ENCODE results near the gene NCK2. TPM values are rescaled to one million over a fixed set of nuclear protein-coding genes. Genes with fewer than 3 reads are reported as not detected.

Gene NCK2
- total and polyA plus RNA-seq, 2 of the 4 experiments (the other 2 are of a cell fraction) = 15.8 to 22.2 TPM

DNA sequence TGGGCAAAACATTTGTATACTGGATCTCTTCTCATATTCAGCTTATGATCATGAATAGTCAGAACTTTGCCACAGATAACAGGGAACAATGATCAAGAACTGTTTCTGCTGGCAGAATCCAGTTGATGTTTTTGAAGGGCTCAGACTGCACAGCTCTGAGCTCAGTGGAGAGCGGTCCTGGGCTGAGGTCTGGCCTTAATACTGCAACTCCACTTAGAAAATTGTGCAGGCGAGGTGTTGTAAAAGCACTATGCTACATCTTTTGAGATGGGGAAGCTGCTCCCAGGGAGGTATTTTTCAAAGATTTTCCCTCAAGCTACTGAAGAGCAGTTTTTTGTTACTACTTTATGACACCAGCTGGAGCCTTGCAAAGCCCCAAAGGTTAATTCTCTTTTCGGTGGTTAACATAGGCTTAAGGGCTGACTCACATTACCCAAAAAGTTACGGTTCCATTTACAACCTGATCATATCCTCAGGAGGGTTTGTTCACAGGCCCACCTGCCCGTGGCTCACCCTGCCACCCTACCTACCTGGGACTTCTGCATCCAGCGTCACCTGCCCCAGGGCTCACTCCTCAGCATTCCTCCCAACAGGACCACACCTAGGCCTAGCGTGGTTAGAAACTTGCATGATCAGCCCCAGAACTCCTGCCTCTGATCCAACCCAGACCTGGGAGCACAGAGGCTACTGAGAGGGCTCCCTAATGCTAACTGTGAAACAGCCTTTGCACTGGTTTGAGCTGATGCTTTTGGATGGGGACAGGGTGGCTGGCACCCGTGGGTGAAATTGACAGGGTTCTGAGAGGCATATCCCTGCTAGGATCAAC, 114.4 kb downstream of the NCK2 start:
- H3K27me3 ChIP-seq (ENCODE audit: control insufficient read depth, insufficient read depth, low read length) = no peaks in the 10 kb centered on the region

More for the DNA sequence above, 114.4 kb downstream of the NCK2 start:
- 0 out of 2 replicates have a peak, but pooled peaks cover 4% of the 10 kb centered on the region for H4K20me1 ChIP-seq (ENCODE audit: insufficient read depth, low read length)
- POLR2A ChIA-PET (ENCODE audit: unreplicated experiment) = no interaction called here
- no peak overlapping the region for H2AK9ac ChIP-seq (replicated peaks; ENCODE audit: low read depth, low read length, poor library complexity)
- no peak overlapping the region for H4K91ac ChIP-seq (ENCODE audit: insufficient read depth, low read depth, low read length)
- H3K18ac ChIP-seq (ENCODE audit: low read depth, low read length) = no peak overlapping the region
- dilution Hi-C loops (cut with HindIII; ENCODE audit: low sequenced_read_pairs, unreplicated experiment) (no loop called here), intact Hi-C loops (cut with micrococcal nuclease) (loop anchor here (10.0 kb wide), 1 partner anchor 514 kb away; no protein-coding TSS in a partner anchor), in situ Hi-C loops (cut with MboI; ENCODE audit: low sequenced_read_pairs) (no loop called here)
- no peak overlapping the region for H2BK120ac ChIP-seq (ENCODE audit: low read depth, low read length)
- H2AFZ ChIP-seq (replicated peaks; ENCODE audit: low read length, poor library complexity) = no peak overlapping the region
- no peak overlapping the region for H3K27ac ChIP-seq (ENCODE audit: insufficient read depth, low read length)
- H3K79me1 ChIP-seq (ENCODE audit: low read depth in 1 of 2, low read length in 2 of 2) = peaks cover 34 to 35% of the 10 kb centered on the region in 2 experiments
- no peak overlapping the region for H2AK5ac ChIP-seq (ENCODE audit: low read depth, low read length)
- H3K23ac ChIP-seq (ENCODE audit: low read depth, low read length) = no peak overlapping the region
- peaks cover 3% of the 10 kb centered on the region; the same call in 1 of the 2 replicates for H3K4me1 ChIP-seq (ENCODE audit: control insufficient read depth, insufficient read depth, low read length)
- no peak overlapping the region for H4K8ac ChIP-seq (ENCODE audit: low read depth in 2 of 2, low read length in 2 of 2)
- TF ChIP-seq SMC3 (IDR thresholded peaks at IDR 0.05; ENCODE audit: low read depth, low read length) = no peak
- TF ChIP-seq NFE2L2 (IDR thresholded peaks at IDR 0.05; ENCODE audit: low read depth, low read length) = no peak
- no peak for TF ChIP-seq RFX5 (IDR thresholded peaks at IDR 0.05; ENCODE audit: low read depth, low read length)
- TF ChIP-seq, protein P1, sequence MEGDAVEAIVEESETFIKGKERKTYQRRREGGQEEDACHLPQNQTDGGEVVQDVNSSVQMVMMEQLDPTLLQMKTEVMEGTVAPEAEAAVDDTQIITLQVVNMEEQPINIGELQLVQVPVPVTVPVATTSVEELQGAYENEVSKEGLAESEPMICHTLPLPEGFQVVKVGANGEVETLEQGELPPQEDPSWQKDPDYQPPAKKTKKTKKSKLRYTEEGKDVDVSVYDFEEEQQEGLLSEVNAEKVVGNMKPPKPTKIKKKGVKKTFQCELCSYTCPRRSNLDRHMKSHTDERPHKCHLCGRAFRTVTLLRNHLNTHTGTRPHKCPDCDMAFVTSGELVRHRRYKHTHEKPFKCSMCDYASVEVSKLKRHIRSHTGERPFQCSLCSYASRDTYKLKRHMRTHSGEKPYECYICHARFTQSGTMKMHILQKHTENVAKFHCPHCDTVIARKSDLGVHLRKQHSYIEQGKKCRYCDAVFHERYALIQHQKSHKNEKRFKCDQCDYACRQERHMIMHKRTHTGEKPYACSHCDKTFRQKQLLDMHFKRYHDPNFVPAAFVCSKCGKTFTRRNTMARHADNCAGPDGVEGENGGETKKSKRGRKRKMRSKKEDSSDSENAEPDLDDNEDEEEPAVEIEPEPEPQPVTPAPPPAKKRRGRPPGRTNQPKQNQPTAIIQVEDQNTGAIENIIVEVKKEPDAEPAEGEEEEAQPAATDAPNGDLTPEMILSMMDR (conservative IDR thresholded peaks at IDR 0.05; ENCODE audit: low read depth, low read length) = no peak
- TF ChIP-seq, protein P2, sequence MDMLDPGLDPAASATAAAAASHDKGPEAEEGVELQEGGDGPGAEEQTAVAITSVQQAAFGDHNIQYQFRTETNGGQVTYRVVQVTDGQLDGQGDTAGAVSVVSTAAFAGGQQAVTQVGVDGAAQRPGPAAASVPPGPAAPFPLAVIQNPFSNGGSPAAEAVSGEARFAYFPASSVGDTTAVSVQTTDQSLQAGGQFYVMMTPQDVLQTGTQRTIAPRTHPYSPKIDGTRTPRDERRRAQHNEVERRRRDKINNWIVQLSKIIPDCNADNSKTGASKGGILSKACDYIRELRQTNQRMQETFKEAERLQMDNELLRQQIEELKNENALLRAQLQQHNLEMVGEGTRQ (IDR thresholded peaks at IDR 0.05; ENCODE audit: low read depth, low read length) = no peak
- TF ChIP-seq BHLHE40 (IDR thresholded peaks at IDR 0.05; ENCODE audit: low read depth, low read length) = no peak
- TF ChIP-seq MXI1 (IDR thresholded peaks at IDR 0.05; ENCODE audit: borderline replicate concordance, low read depth, low read length) = no peak
- no peak for TF ChIP-seq MAZ (IDR thresholded peaks at IDR 0.05; ENCODE audit: borderline replicate concordance, low read depth, low read length)
- no peak for TF ChIP-seq RCOR1 (IDR thresholded peaks at IDR 0.05; ENCODE audit: insufficient replicate concordance, low read length)
- no peak for TF ChIP-seq POLR2A (IDR thresholded peaks at IDR 0.05; ENCODE audit: low read depth, low read length)
- no peak for TF ChIP-seq CHD1 (IDR thresholded peaks at IDR 0.05; ENCODE audit: low read depth, low read length)
- H3K4ac ChIP-seq (ENCODE audit: low read depth, low read length) = no peak overlapping the region
- no peaks in the 10 kb centered on the region for H3K9me3 ChIP-seq (ENCODE audit: control insufficient read depth, insufficient read depth, low read length)
- H3K4me3 ChIP-seq (ENCODE audit: insufficient read depth, low read depth, low read length) = no peak overlapping the region
- BruUV-seq (replicated peaks) = no TSS peak
- no peak overlapping the region for H4K5ac ChIP-seq (ENCODE audit: low read depth, low read length)
- WGBS, 2 experiments (ENCODE audit: extremely low coverage in 2 of 2, insufficient read length in 1 of 2) = 88% methylated on average over 1 of the region's 8 CpGs; no CpG with 5 or more reads in 1 of the 2 experiments
- H3K56ac ChIP-seq (ENCODE audit: extremely low read depth, insufficient read depth, low read length) = no peak overlapping the region
- peaks cover 6% of the 10 kb centered on the region for H3K36me3 ChIP-seq (ENCODE audit: control insufficient read depth, insufficient read depth, low read length)
- ATAC-seq (ENCODE audit: low read depth) (no peak), DNase-seq (no peak)
- CTCF ChIA-PET = no interaction called here
- H2BK5ac ChIP-seq (ENCODE audit: low read depth, low read length, poor library complexity, severe bottlenecking) = no peak overlapping the region
- peaks cover 8% of the 10 kb centered on the region; the same call in 1 of the 2 replicates for H3K9me1 ChIP-seq (ENCODE audit: insufficient read depth, low read length)
- no peak overlapping the region for H3K9ac ChIP-seq (ENCODE audit: low read depth, low read length)
- no peak overlapping the region for H2BK20ac ChIP-seq (ENCODE audit: low read depth, low read length)
- no peak overlapping the region for H3K4me2 ChIP-seq (ENCODE audit: low read depth, low read length)
- H2BK15ac ChIP-seq (ENCODE audit: low read depth, low read length) = no peak overlapping the region
- H3K14ac ChIP-seq (replicated peaks; ENCODE audit: low read depth, low read length) = no peak overlapping the region

Measured in IMR-90 (cell line).